ENCODE measurements around the gene TRIP12. TPM values are rescaled to one million over a fixed set of nuclear protein-coding genes. Genes with fewer than 3 reads are reported as not detected.

The TRIP12 gene
- total and polyA plus RNA-seq, 2 of the 8 experiments (the other 6 are each of a cell fraction or from before 2014, with no cell fraction given), result 23.1 to 174 TPM

DNA sequence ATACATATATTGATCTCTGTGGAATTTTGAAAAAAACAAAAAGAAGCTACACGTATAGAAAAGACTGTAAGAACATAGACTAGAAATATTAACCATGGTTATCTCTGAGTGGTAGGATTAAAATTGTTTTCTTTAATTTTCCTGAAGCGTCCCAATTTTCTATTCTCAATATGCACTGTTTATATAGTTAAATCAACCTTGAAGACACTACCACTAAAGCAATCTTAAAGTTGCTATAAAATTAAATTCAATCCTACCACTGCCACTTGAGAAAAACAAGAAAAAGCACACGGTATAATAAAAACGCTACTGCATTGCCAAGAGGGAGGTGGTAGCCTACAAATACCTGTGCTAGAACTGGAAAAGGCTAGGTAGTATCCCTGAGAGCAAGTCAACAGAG lies 47.2 kb downstream of the TRIP12 start:
- CTCF ChIA-PET (ENCODE audit: partially characterized antibody), result interaction anchor here (0.7 kb wide), 1 partner anchor 10 kb away, joined by 3 read pairs; no protein-coding TSS in a partner anchor
- TF ChIP-seq TBP (IDR thresholded peaks at IDR 0.05; ENCODE audit: low read depth, low read length) (no peak), CHD1 (IDR thresholded peaks at IDR 0.05; ENCODE audit: low read depth, low read length) (no peak), SUZ12 (IDR thresholded peaks at IDR 0.05; ENCODE audit: low read length) (no peak), SIX5 (IDR thresholded peaks at IDR 0.05; ENCODE audit: low read depth, low read length) (no peak), POLR2AphosphoS5 (IDR thresholded peaks at IDR 0.05; ENCODE audit: low read depth, low read length) (no peak), FOSL1 (IDR thresholded peaks at IDR 0.05; ENCODE audit: insufficient read depth, low read depth, low read length) (no peak), RAD21 (IDR thresholded peaks at IDR 0.05 in 1 of 2, conservative IDR thresholded peaks at IDR 0.05 in 1 of 2; ENCODE audit: low read depth in 2 of 2, low read length in 2 of 2) (no peak), RNF2 (IDR thresholded peaks at IDR 0.05; ENCODE audit: borderline replicate concordance, low read depth, low read length, missing control alignments, poor library complexity, severe bottlenecking) (no peak), PHF8 (conservative IDR thresholded peaks at IDR 0.05; ENCODE audit: low read depth, low read length) (no peak)
- TF ChIP-seq, protein P1, sequence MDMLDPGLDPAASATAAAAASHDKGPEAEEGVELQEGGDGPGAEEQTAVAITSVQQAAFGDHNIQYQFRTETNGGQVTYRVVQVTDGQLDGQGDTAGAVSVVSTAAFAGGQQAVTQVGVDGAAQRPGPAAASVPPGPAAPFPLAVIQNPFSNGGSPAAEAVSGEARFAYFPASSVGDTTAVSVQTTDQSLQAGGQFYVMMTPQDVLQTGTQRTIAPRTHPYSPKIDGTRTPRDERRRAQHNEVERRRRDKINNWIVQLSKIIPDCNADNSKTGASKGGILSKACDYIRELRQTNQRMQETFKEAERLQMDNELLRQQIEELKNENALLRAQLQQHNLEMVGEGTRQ (IDR thresholded peaks at IDR 0.05; ENCODE audit: low read length), result no peak
- TF ChIP-seq, protein P2, sequence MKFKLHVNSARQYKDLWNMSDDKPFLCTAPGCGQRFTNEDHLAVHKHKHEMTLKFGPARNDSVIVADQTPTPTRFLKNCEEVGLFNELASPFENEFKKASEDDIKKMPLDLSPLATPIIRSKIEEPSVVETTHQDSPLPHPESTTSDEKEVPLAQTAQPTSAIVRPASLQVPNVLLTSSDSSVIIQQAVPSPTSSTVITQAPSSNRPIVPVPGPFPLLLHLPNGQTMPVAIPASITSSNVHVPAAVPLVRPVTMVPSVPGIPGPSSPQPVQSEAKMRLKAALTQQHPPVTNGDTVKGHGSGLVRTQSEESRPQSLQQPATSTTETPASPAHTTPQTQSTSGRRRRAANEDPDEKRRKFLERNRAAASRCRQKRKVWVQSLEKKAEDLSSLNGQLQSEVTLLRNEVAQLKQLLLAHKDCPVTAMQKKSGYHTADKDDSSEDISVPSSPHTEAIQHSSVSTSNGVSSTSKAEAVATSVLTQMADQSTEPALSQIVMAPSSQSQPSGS (IDR thresholded peaks at IDR 0.05; ENCODE audit: low read length), result no peak

More for the DNA sequence above, 47.2 kb downstream of the TRIP12 start:
- Histone ChIP-seq H2BK15ac (ENCODE audit: low read length) (no peak overlapping the region), H3K4me3 (ENCODE audit: extremely low read depth in 1 of 4, insufficient read depth in 2 of 4, low read depth in 3 of 4, low read length in 4 of 4) (no peak overlapping the region), H3K14ac (ENCODE audit: insufficient read length) (no peak overlapping the region), H3K56ac (replicated peaks; ENCODE audit: insufficient read length, low read depth, low read length) (no peak overlapping the region), H3K9me3 (ENCODE audit: insufficient read depth in 2 of 2, low read depth in 1 of 2, low read length in 1 of 2) (no peaks in the 10 kb centered on the region), H4K20me1 (replicated peaks in 1 of 2; ENCODE audit: control insufficient read depth in 1 of 2, insufficient read depth in 2 of 2, low read length in 2 of 2) (peaks cover 0 to 2% of the 10 kb centered on the region in 2 experiments), H4K8ac (ENCODE audit: extremely low read depth, insufficient read depth, low read length) (no peak overlapping the region), H4K91ac (replicated peaks; ENCODE audit: insufficient read length, low read length) (no peak overlapping the region), H3K18ac (ENCODE audit: extremely low read depth, low read length) (no peak overlapping the region), H3K79me2 (ENCODE audit: control insufficient read depth in 1 of 2, insufficient read depth in 2 of 2, low read length in 2 of 2) (peaks cover 3 to 33% of the 10 kb centered on the region in 2 experiments; a peak in 2 of 4 replicates), H3K4me1 (replicated peaks in 1 of 4; ENCODE audit: control insufficient read depth in 3 of 4, insufficient read depth in 4 of 4, low read length in 3 of 4) (no peaks in the 10 kb centered on the region), H2BK20ac (ENCODE audit: low read length) (no peak overlapping the region), H3K79me1 (ENCODE audit: low read depth, low read length) (peaks cover 4% of the 10 kb centered on the region), H3K27me3 (replicated peaks in 1 of 4; ENCODE audit: control insufficient read depth in 3 of 4, extremely low read depth in 1 of 4, insufficient read depth in 3 of 4, low read length in 3 of 4) (no peaks in the 10 kb centered on the region), H3K36me3 (ENCODE audit: control insufficient read depth in 2 of 4, insufficient read depth in 4 of 4, low read length in 3 of 4) (peaks cover 0 to 23% (median 5%) of the 10 kb centered on the region in 4 experiments; a peak in 4 of 8 replicates), H2AK5ac (ENCODE audit: low read depth, low read length) (no peak overlapping the region), H3K23me2 (ENCODE audit: low read depth, low read length) (no peaks in the 10 kb centered on the region), H4K5ac (ENCODE audit: insufficient read length, low read depth, low read length) (no peak overlapping the region), H3K4ac (replicated peaks; ENCODE audit: insufficient read length, low read depth, low read length) (no peak overlapping the region), H2AFZ (ENCODE audit: low read length) (no peak overlapping the region), H3K9ac (replicated peaks in 1 of 4; ENCODE audit: extremely low read depth in 1 of 4, low read depth in 3 of 4, low read length in 3 of 4) (no peak overlapping the region), H2BK12ac (ENCODE audit: low read depth, low read length) (no peak overlapping the region), H2BK120ac (replicated peaks; ENCODE audit: low read depth, low read length) (no peak overlapping the region), H3K27ac (ENCODE audit: low read depth, low read length) (no peak overlapping the region), H3K4me2 (ENCODE audit: insufficient read depth in 1 of 2, low read depth in 2 of 2, low read length in 2 of 2) (no peak overlapping the region), H2BK5ac (ENCODE audit: low read depth, low read length) (no peak overlapping the region), H3K23ac (ENCODE audit: insufficient read length) (no peak overlapping the region)
- FAIRE-seq (no peak), DNase-seq (ENCODE audit: low read depth in 1 of 2, low spot score in 2 of 2) (no peak)
- POLR2A ChIA-PET (ENCODE audit: partially characterized antibody), result no interaction called here
- 87% methylated on average over 4 of the region's 4 CpGs; no CpG with 5 or more reads in 1 of the 2 experiments for WGBS, 2 experiments (ENCODE audit: extremely low coverage in 1 of 2, insufficient coverage in 1 of 2, insufficient read length in 1 of 2, insufficient replicate concordance in 2 of 2, low coverage in 1 of 2, low lambda C conversion rate in 2 of 2, missing lambda C conversion rate in 1 of 2)
